CD4-positive, alpha-beta T cell (primary cell): Measurements from ENCODE around the gene PLEKHA8. TPM values are rescaled to one million over a fixed set of nuclear protein-coding genes. Genes with fewer than 3 reads are reported as not detected.

Experiments
- ATAC-seq: fragments of 200-7000 bp; cut with Tn5 transposase; one replicate; pipeline ENCODE4 v1.10.0; 2022; ENCODE audit warnings: mild to moderate bottlenecking; ENCODE audit not compliant: poor library complexity
- CTCF ChIA-PET: fragments of 350-600 bp; sonication (Branson Sonifier 250); formaldehyde crosslinking; loops from one replicate; lab custom pipeline; 2021; ENCODE audit warnings: antibody characterized with exemption, inconsistent platforms; lab: Charles Lee
- POLR2A ChIA-PET: fragments of 350-600 bp; sonication (Branson Sonifier 250); formaldehyde crosslinking; loops from one replicate; lab custom pipeline; 2021; ENCODE audit warnings: antibody characterized with exemption, inconsistent platforms; lab: Charles Lee
- DNase-seq, 14 experiments: peaks; one replicate each; pipeline ENCODE4 v3.0.0-alpha.2; 2013 to 2020; ENCODE audit warnings: mixed read lengths in 2 of 14
- H3K27ac ChIP-seq, 2 donors: one replicate each; pipeline versions ENCODE4 v1.5.1 to v1.7.0; 2013; ENCODE audit warnings: low read length in 2 of 2, low read depth in 1 of 2, mild to moderate bottlenecking in 1 of 2
- H3K27me3 ChIP-seq, 2 experiments: 1 replicate in 1 of 2; 2 replicates in 1 of 2; pipeline versions ENCODE4 v1.6.1 to v1.7.0; 2013; ENCODE audit warnings: low read length in 2 of 2, control low read depth in 1 of 2, mild to moderate bottlenecking in 1 of 2, moderate library complexity in 1 of 2; ENCODE audit not compliant: insufficient read depth in 2 of 2, control insufficient read depth in 1 of 2
- H3K36me3 ChIP-seq: one replicate; pipeline ENCODE4 v1.6.1; 2013; ENCODE audit warnings: low read length, control low read depth; ENCODE audit not compliant: insufficient read depth
- H3K4me1 ChIP-seq: one replicate; pipeline ENCODE4 v1.6.1; 2013; ENCODE audit warnings: low read length, control low read depth; ENCODE audit not compliant: insufficient read depth
- H3K4me3 ChIP-seq: one replicate; pipeline ENCODE4 v1.5.1; 2013; ENCODE audit warnings: mild to moderate bottlenecking, low read length, moderate library complexity
- H3K9me3 ChIP-seq, 2 experiments: 1 replicate in 1 of 2; 2 replicates in 1 of 2; pipeline versions ENCODE4 v1.6.1 to v1.7.0; 2013; ENCODE audit warnings: low read length in 2 of 2, mild to moderate bottlenecking in 2 of 2, control low read depth in 1 of 2, moderate library complexity in 1 of 2; ENCODE audit not compliant: control insufficient read depth in 1 of 2, insufficient read depth in 1 of 2
- H3K27ac Mint-ChIP-seq: one replicate; pipeline ENCODE4 v1.8.0; 2020; ENCODE audit warnings: mixed read lengths
- H3K27me3 Mint-ChIP-seq: one replicate; pipeline ENCODE4 v1.8.0; 2021; ENCODE audit warnings: mixed read lengths
- H3K36me3 Mint-ChIP-seq: one replicate; pipeline ENCODE4 v1.8.0; 2021; ENCODE audit warnings: low read depth, mixed read lengths
- H3K4me1 Mint-ChIP-seq: one replicate; pipeline ENCODE4 v1.8.0; 2021; ENCODE audit warnings: low read depth, mixed read lengths
- H3K4me3 Mint-ChIP-seq: one replicate; pipeline ENCODE4 v1.8.0; 2020; ENCODE audit warnings: mild to moderate bottlenecking, mixed read lengths
- H3K9me3 Mint-ChIP-seq: one replicate; pipeline ENCODE4 v1.8.0; 2020; ENCODE audit warnings: mixed read lengths
- intact Hi-C, 2 experiments: fragments of 100-400 bp; cut with DNase I in 1 of 2; cut with micrococcal nuclease in 1 of 2; formaldehyde crosslinking; loops; one replicate each; pipeline versions ENCODE4 v1.15.1 to v1.9.0; 2023 to 2025; cut with DNase I, micrococcal nuclease
- total RNA-seq, 174 experiments: library from RNA in 2 of 174; stranded (reverse) in 2 of 174; gene quantifications; one replicate each; pipeline ENCODE4 v1.2.3 and lab custom pipeline; 2021 to 2026
- TF ChIP-seq, protein P1 (sequence below): fragments of 200-600 bp; IDR thresholded peaks from one replicate; pipeline ENCODE4 v1.8.0; 2022; ENCODE audit warnings: antibody characterized with exemption, mild to moderate bottlenecking

The PLEKHA8 gene
- total RNA-seq, 2 experiments from 2014 or later: 7.0 to 7.4 TPM

DNA sequence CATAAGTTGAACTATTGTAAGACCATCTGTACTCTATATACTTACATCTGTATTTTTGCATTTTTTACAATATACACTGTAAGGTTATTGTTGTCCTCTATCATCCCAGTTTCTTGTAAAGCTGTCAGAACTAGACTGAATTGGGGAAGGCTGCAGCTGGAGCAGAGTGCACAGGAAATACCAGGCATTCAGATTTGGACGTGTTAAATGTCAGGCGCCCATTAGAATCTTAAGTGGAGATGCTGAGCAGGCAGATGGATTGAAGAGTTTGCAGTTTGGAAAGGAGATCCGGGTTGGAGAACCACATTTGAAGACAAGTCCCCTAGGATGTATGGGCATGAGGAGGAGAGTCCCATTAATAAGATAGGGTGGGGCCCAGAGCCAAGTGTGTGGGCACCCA is 147.0 kb downstream of the PLEKHA8 start:
- no peaks in the 10 kb centered on the region for H3K36me3 ChIP-seq
- Mint-ChIP-seq H3K9me3 (no peaks in the 10 kb centered on the region), H3K4me1 (no peaks in the 10 kb centered on the region), H3K27ac (no peak overlapping the region), H3K27me3 (no peaks in the 10 kb centered on the region), H3K4me3 (no peak overlapping the region), H3K36me3 (no peaks in the 10 kb centered on the region)
- ATAC-seq (no peak), DNase-seq (no peak)
- H3K27ac ChIP-seq: no peak overlapping the region
- H3K4me1 ChIP-seq: peaks cover 8% of the 10 kb centered on the region
- H3K9me3 ChIP-seq: no peaks in the 10 kb centered on the region
- TF ChIP-seq, protein P1, sequence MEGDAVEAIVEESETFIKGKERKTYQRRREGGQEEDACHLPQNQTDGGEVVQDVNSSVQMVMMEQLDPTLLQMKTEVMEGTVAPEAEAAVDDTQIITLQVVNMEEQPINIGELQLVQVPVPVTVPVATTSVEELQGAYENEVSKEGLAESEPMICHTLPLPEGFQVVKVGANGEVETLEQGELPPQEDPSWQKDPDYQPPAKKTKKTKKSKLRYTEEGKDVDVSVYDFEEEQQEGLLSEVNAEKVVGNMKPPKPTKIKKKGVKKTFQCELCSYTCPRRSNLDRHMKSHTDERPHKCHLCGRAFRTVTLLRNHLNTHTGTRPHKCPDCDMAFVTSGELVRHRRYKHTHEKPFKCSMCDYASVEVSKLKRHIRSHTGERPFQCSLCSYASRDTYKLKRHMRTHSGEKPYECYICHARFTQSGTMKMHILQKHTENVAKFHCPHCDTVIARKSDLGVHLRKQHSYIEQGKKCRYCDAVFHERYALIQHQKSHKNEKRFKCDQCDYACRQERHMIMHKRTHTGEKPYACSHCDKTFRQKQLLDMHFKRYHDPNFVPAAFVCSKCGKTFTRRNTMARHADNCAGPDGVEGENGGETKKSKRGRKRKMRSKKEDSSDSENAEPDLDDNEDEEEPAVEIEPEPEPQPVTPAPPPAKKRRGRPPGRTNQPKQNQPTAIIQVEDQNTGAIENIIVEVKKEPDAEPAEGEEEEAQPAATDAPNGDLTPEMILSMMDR: no peak
- ChIA-PET POLR2A (no interaction called here), CTCF (no interaction called here)
- no peak overlapping the region for H3K4me3 ChIP-seq
- no peaks in the 10 kb centered on the region for H3K27me3 ChIP-seq
- intact Hi-C loops: loop anchor here in 1 of 2 experiments (5.0 kb wide), 1 partner anchor 97 kb away; no protein-coding TSS in a partner anchor

DNA sequence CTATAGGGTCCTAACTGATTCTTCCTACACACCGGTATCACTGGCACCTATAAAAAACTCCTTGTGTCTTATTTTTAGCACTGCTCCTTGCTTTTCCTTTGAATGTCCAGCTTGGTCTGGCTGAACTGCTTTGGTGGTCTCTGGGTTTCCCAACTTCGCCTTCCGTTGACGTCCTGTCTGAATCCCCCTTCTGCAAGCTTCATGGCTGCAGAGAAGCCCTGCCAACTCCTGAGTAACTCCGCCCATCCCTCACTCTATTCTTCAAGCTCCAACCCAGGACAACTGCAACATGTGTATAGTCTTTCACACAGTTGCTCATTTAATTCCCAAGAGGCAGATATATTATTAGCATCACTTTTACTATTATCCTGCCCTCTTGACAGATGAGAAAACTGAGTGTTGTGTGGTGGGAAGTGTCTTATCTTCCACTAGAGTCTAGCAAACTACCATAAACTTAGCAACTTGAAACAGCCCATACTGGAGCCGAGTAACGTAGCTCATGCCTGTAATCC is 147.5 kb downstream of the PLEKHA8 start:
- DNase-seq (no peak), ATAC-seq (no peak)
- Histone ChIP-seq H3K27ac (no peak overlapping the region), H3K4me1 (peaks cover 8% of the 10 kb centered on the region), H3K27me3 (no peaks in the 10 kb centered on the region), H3K4me3 (no peak overlapping the region), H3K9me3 (no peaks in the 10 kb centered on the region), H3K36me3 (no peaks in the 10 kb centered on the region)
- no peak overlapping the region for H3K27ac Mint-ChIP-seq
- ChIA-PET POLR2A (no interaction called here), CTCF (no interaction called here)
- TF ChIP-seq, protein P1: no peak
- H3K4me1 Mint-ChIP-seq: no peaks in the 10 kb centered on the region
- no peak overlapping the region for H3K4me3 Mint-ChIP-seq
- H3K36me3 Mint-ChIP-seq: no peaks in the 10 kb centered on the region
- H3K27me3 Mint-ChIP-seq: no peaks in the 10 kb centered on the region
- intact Hi-C loops: loop anchor here in 1 of 2 experiments (5.0 kb wide), 1 partner anchor 97 kb away; no protein-coding TSS in a partner anchor
- H3K9me3 Mint-ChIP-seq: no peaks in the 10 kb centered on the region

DNA sequence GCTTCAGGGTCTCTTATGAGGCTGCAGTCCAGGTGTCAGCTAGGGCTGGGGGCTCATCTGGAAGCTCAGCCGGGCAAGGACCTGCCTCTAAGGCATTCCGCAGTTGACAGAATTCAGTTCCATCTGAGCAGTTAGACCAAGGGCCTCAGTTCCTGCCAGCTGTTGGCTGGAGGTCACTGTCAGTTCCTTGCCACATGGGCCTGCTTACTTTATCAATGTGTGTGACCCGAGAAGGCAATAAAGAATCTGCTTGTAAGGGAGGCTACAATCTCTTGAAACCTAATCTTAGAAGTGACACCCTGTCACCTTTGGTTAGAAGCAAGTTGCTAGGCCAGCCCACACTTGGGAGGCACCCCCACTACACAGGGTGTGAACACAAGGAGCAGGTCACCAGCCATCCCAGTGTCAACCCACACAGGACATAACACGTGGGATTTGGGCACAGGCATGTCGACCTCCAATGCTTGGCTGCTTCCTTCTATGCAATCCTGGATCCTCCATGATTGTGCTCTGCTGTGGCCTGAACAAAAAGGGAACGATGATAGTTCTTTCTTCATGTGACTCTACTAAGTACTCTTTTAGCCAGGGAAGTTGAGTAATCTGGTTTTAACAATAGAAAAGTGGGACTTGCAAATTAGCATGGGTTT is 148.4 kb downstream of the PLEKHA8 start:
- ATAC-seq: no peak
- no peak overlapping the region for H3K4me3 Mint-ChIP-seq
- POLR2A ChIA-PET: no interaction called here

More for the DNA sequence above, 148.4 kb downstream of the PLEKHA8 start:
- intact Hi-C loops: loop anchor here in 1 of 2 experiments (5.0 kb wide), 1 partner anchor 96 kb away; no protein-coding TSS in a partner anchor
- Histone ChIP-seq H3K27ac (no peak overlapping the region), H3K27me3 (no peaks in the 10 kb centered on the region), H3K4me1 (peaks cover 8% of the 10 kb centered on the region), H3K4me3 (no peak overlapping the region), H3K36me3 (no peaks in the 10 kb centered on the region), H3K9me3 (no peaks in the 10 kb centered on the region)
- no peak overlapping the region for H3K27ac Mint-ChIP-seq
- DNase-seq: no peak
- no peaks in the 10 kb centered on the region for H3K4me1 Mint-ChIP-seq
- no peaks in the 10 kb centered on the region for H3K36me3 Mint-ChIP-seq
- CTCF ChIA-PET: no interaction called here
- no peaks in the 10 kb centered on the region for H3K27me3 Mint-ChIP-seq
- H3K9me3 Mint-ChIP-seq: no peaks in the 10 kb centered on the region
- TF ChIP-seq, protein P1: no peak
